Glutamatergic neuron (in vitro differentiated cells): ENCODE data around the gene LPCAT1. TPM values are rescaled to one million over a fixed set of nuclear protein-coding genes. Genes with fewer than 3 reads are reported as not detected.

Source experiments
- DNase-seq: peaks from one replicate; pipeline ENCODE4 v3.0.0; 2022
- H3K27ac Mint-ChIP-seq: one replicate; pipeline ENCODE4 v1.8.0; 2020; ENCODE audit warnings: mild to moderate bottlenecking, mixed read lengths, inconsistent platforms; ENCODE audit not compliant: unreplicated experiment
- H3K27me3 Mint-ChIP-seq: one replicate; pipeline ENCODE4 v1.8.0; 2020; ENCODE audit warnings: mild to moderate bottlenecking, moderate library complexity, mixed read lengths, inconsistent platforms; ENCODE audit not compliant: unreplicated experiment
- H3K36me3 Mint-ChIP-seq: one replicate; pipeline ENCODE4 v1.8.0; 2020; ENCODE audit warnings: mild to moderate bottlenecking, mixed read lengths, inconsistent platforms; ENCODE audit not compliant: unreplicated experiment
- H3K4me1 Mint-ChIP-seq: one replicate; pipeline ENCODE4 v1.8.0; 2020; ENCODE audit warnings: mild to moderate bottlenecking, low read depth, mixed read lengths, inconsistent platforms; ENCODE audit not compliant: unreplicated experiment
- H3K4me3 Mint-ChIP-seq: one replicate; pipeline ENCODE4 v1.8.0; 2020; ENCODE audit warnings: mild to moderate bottlenecking, mixed read lengths, inconsistent platforms; ENCODE audit not compliant: unreplicated experiment
- H3K9me3 Mint-ChIP-seq: one replicate; pipeline ENCODE4 v1.8.0; 2020; ENCODE audit warnings: mild to moderate bottlenecking, moderate library complexity, mixed read lengths, inconsistent platforms; ENCODE audit not compliant: unreplicated experiment
- CTCF ChIP-seq: fragments of 200-600 bp; sonication (generic); IDR thresholded peaks from one replicate; pipeline ENCODE4 v1.5.0; 2021; ENCODE audit not compliant: partially characterized antibody, unreplicated experiment
- total RNA-seq: library from RNA; stranded (reverse); fragmentation: NEBNext Ultra II Directional; extraction: Animal tissue kit (Norgen Biotek cat#: 25700); gene quantifications from one replicate; pipeline ENCODE4 v1.2.1, GENCODE V29; 2021; ENCODE audit not compliant: unreplicated experiment

The LPCAT1 gene
- total RNA-seq, 1 donor from 2014 or later = 113 TPM

- Mint-ChIP-seq H3K9me3 (peaks cover 14% of the 10 kb centered on the region), H3K4me1 (peaks cover 31% of the 10 kb centered on the region), H3K27ac (no peak overlapping the region), H3K4me3 (no peak overlapping the region), H3K27me3 (peaks cover 16% of the 10 kb centered on the region), H3K36me3 (peaks cover 19% of the 10 kb centered on the region)
- no peak for DNase-seq
- TF ChIP-seq CTCF = no peak
Observed at GRCh38 chr5:1441166-1441865, 82.4 kb downstream of the LPCAT1 start.

GRCh38 chr5:1440098-1440493 lies 83.7 kb downstream of the LPCAT1 start:
- no peak for DNase-seq
- peaks cover 16% of the 10 kb centered on the region for H3K27me3 Mint-ChIP-seq

GRCh38 chr5:1439388-1440097 lies 84.2 kb downstream of the LPCAT1 start:
- DNase-seq = no peak
- peak overlapping the region; percentile 49 for H3K4me3 Mint-ChIP-seq
- H3K27ac Mint-ChIP-seq = peak overlapping the region; percentile 66
- TF ChIP-seq CTCF = no peak
- H3K27me3 Mint-ChIP-seq = peaks cover 14% of the 10 kb centered on the region
- peaks cover 19% of the 10 kb centered on the region for H3K36me3 Mint-ChIP-seq
- peaks cover 31% of the 10 kb centered on the region for H3K4me1 Mint-ChIP-seq
- peaks cover 18% of the 10 kb centered on the region for H3K9me3 Mint-ChIP-seq

More at GRCh38 chr5:1440098-1440493, 83.7 kb downstream of the LPCAT1 start:
- Mint-ChIP-seq H3K27ac (no peak overlapping the region), H3K9me3 (peaks cover 14% of the 10 kb centered on the region), H3K4me3 (peak overlapping the region; percentile 0), H3K36me3 (peaks cover 19% of the 10 kb centered on the region), H3K4me1 (peaks cover 31% of the 10 kb centered on the region)
- no peak for TF ChIP-seq CTCF

GRCh38 chr5:1438871-1439270 lies 84.9 kb downstream of the LPCAT1 start:
- Mint-ChIP-seq H3K9me3 (peaks cover 19% of the 10 kb centered on the region), H3K27ac (peak overlapping the region; percentile 62), H3K36me3 (peaks cover 19% of the 10 kb centered on the region), H3K27me3 (peaks cover 9% of the 10 kb centered on the region), H3K4me3 (peak overlapping the region; percentile 4), H3K4me1 (peaks cover 27% of the 10 kb centered on the region)
- no peak for TF ChIP-seq CTCF
- DNase-seq = no peak
